Adrenal gland (tissue), 5 donors: ENCODE measurements around the gene BTBD16.

Experiments
- CTCF ChIP-seq, 6 experiments: fragments of 450-650 bp in 4 of 6; fragments of 200-600 bp in 2 of 6; sonication (generic) in 1 of 6; IDR thresholded peaks; 1 replicate in 5 of 6; 2 replicates in 1 of 6; pipeline versions ENCODE4 v1.5.1 to v1.8.0; 2016 to 2021; ENCODE audit warnings: antibody characterized with exemption in 6 of 6, mild to moderate bottlenecking in 2 of 6, moderate library complexity in 1 of 6
- POLR2A ChIP-seq, 2 donors: fragments of 450-650 bp; IDR thresholded peaks; one replicate each; pipeline ENCODE4 v1.6.1; 2017; ENCODE audit warnings: antibody characterized with exemption in 2 of 2, mild to moderate bottlenecking in 2 of 2, moderate library complexity in 1 of 2
- donor health status: DM: no; HTN: no; CAD: no.

- TF ChIP-seq POLR2A (IDR thresholded peaks at IDR 0.05), result no peak
- TF ChIP-seq CTCF (IDR thresholded peaks at IDR 0.05), result no peak
Measured at GRCh38 chr10:122348512-122348911, 77.4 kb downstream of the BTBD16 start.
